AG20443 (cell line): Measurements from ENCODE around the gene POU2AF2.
A peak's percentile ranks its signal among the peaks of the same experiment; 100 is the strongest.
"Not testable (repeated sequence)": the region's sequence is repeated elsewhere in the genome, so short reads cannot be mapped to it uniquely, and the experiment has no call there.

ENCODE experiments used
- DNase-seq: peaks from one replicate; pipeline ENCODE4 v3.0.0; 2012; ENCODE audit warnings: low spot score, mixed read lengths

POU2AF2 gene

DNA sequence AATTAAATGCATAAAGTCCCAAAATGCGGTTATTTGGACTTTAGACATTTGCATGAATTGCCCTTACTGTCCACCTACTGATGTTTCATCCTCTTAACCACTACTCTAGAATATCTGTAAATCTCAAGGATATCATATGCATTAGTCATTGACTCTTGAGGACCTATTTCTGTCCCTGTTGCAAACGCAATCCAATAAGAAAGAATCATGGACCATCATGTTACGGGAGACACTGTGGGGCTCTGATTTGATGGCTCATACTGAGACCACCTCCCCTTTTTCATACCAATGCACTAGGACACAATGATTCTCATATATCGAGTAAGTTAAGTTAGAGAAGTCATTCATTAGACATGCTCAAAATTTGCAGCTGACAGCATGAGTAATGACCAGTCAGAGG, 14.4 kb downstream of the POU2AF2 start:
- no peak for DNase-seq

DNA sequence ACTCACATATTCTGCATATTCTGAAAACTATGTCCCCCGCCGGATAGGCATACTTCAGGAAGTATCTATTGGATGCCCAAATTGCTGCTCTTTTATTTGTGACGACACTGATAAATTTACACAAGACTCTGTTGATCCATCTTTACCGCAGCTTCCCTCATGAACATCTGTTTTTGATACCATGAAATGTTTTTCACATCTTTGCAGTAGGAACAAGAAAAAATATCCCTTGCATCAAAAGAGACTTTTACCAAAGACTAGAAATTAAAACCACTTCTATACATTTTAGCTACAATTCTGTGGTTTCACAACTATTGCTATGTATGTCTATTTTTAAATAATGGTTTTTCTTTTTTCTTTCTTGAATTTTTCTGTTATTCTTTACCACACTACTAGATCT, 15.3 kb downstream of the POU2AF2 start:
- no peak for DNase-seq

DNA sequence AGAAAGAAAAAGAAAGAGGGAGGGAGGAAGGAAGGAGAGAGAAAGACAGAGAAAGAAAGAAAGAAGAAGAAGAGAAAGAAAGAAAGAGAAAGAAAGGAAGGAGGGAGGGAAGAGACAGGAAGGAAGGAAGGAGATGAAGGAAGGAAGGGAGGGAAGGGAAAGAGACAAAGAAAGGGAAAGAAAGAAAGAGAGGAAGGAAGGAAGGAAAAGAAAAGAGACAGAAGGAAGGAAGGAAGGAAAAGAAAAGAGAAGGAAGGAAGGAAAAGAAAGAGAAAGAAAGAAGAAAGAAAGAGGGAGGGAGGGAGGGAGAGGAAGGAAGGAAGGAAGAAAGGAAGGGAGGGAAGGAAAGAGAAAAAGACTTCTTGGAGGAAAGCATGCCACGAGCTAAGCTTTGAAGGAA, 19.1 kb downstream of the POU2AF2 start:
- DNase-seq = no peak

DNA sequence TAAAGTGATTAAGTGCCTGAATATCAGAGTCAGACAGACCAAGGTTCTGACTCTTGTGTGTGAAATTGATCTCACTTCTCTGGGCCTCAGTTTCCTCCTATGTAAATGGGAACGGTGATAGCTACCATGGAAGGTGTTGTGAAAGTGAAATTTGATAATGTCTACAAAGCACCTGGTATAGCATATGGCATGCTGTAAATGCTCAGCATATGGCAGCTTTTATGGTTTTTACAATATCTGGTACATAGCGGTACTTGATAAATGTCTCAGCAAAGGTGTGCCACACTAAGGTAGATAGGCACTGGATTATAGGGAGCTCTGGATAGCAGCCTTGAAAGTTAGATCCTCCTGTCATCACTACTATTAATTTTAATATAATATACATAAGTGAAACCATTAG, 19.9 kb downstream of the POU2AF2 start:
- no peak for DNase-seq

DNA sequence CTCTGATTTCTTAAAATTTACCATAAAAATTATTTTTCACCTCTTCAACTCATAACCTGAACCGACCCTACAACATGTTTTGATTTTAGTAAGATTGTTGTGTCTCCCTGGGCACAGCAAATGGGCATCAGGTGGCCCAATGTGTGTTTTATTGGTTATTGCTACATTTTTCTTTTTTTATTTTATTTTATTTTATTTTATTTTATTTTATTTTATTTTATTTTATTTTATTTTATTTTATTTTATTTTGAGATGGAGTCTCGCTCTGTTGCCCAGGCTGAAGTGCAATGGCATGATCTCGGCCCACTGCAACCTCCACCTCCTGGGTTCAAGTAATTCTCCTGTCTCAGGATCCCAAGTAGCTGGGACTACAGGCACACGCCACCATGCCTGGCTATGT, 22.8 kb downstream of the POU2AF2 start:
- DNase-seq = not testable (repeated sequence)

DNA sequence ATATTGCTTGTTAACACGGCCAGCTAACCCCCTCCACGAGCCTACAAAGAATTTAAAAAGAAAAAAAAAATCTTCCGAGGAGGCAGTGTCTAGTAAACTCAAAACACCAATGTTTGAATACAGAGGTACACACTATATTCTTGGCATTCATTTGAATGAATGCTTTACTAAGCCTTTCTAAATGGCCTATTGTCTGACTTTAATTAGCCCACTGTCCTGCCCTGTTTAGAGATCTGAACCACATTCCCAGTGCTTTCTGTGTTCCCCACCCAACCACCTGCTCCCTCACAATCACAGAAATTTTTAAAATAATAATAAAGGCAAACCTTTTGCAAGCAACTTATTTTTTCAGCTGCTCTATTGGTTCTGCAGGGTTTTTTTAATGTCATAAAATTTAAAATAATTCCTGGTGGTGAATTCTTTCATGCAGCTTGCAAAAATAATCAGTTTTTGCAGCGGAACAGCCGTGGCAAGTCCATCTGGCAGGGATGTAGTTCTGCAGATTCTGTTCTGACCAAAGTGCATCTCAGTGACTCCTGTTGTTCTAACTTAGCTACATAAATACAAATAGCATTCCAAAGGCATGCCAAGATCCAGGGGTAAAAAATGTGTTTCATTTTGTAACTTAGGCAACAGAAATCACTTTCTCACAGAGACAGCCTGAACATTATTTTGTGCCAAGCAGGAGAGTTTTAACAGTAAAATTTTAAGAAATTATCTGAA, 23.8 kb downstream of the POU2AF2 start:
- no peak for DNase-seq

DNA sequence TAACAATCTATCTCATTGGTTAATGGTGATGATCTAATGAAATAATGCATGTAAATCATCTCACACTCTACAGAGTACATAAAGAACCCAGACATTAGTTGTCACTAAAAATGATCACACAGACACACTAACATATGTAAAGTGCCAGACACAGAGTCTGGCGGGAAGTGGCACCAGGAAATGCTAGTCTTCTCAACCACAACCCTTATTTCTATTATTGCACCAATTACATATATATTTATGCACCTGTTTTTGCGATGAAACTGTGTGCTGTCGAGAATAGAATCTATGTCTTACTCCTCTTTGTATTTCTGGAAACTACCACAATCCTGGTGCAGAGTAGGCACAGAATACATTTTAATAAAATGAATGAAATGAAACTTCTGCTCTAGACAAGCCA, 26.9 kb downstream of the POU2AF2 start:
- DNase-seq = no peak

DNA sequence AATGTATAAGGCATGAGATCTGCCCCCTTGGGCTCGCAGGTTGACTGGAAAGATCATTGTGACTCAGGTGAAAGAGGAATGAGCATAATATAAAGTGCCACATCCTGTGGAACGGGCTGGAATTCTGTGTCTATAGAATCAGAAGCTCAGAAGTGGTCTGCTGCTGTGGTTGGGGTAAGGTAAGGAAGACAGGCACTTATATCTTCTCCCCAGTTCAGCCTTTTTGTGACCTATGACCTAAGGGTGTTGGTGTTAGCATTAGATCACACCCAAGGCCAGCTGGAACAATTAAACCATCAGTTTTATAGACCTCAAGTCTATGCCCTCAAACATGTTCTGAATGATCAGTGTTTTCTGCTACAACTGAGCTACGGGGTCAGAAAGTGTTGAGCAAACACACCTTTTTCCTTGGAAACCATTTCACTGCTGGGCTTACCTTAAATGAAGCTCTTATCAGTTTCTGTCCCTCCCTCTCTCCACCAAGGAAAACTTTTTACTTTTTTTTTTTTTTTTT, 37.1 kb downstream of the POU2AF2 start:
- DNase-seq = no peak

DNA sequence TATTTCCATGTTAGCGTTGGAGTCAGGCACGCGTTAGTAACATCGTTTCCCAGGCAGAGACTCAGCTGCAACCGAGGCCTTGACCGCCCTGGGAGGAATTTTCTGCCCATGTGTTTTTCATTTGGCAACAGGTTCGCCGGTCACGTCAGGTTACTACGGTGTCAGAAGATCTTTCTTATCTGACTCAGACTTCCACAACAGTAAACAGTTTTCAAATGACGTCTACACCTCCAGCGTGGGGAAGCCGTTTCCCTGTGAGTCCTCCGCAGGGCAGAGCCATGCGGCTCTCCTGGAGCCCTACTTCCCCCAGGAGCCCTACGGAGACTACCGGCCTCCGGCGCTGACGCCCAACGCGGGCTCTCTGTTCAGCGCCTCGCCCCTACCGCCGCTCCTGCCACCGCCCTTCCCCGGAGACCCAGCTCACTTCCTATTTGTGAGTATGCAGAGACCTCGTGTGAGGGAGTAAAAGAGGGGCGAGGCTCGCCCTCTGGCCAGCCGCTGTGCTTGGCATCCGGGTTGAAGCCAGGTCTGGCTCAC, 38.5 kb downstream of the POU2AF2 start:
- no peak for DNase-seq

DNA sequence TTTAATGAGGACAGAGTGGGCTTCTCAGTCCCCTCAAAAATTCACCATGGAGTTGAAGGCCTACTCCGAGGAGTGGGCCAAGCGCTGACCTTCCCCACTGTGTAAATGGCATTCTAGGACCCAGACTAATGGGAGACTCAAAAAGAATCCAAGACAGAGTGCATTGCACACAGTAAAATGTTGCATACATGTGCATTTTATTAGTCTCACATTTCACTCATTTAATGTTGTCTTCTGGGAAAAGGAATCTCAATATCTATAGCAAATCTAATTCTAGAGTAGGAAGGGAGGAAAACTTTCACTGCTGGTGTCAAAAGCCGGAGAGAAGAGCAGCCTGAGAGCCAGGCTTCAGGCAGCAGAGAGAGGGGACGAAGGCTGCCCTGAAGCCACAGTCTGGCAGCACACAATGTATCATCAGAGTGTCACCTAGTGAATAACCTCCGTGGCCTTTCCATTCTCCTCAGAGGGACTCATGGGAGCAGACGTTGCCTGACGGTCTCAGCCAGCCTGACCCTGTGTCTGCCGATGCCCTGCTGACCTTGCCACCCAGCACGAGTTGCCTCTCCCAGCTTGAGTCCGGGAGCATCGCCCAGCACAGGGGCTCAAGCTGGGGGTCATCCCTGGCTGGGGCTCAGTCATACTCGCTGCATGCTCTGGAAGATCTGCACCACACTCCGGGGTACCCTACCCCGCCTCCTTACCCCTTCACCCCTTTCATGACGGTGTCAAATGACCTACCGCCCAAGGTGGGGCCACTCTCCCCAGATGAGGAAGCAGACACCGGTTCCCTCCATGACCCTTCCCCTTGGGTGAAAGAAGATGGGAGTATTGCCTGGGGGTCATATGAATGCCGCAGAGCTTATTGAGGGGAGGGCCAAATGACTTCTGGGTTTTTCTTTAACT, 39.9 kb downstream of the POU2AF2 start:
- DNase-seq = no peak

DNA sequence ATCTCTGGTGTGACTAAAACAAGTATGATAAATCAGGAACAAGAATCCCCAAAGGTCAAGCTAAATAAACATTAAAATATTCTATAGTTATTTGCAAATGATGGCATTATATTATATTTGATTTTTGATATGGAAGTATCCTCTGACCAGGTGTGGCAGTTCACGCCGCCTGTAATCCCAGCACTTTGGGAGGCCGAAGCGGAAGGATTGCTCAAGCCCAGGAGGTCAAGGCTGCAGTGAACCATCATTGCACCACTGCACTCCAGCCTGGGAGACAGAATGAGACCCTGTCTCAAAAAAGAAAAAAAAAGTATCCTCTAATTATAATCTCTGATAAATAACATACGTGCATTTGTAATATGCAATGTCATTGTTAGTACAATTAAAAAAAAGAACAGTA, 46.2 kb downstream of the POU2AF2 start:
- DNase-seq = no peak

DNA sequence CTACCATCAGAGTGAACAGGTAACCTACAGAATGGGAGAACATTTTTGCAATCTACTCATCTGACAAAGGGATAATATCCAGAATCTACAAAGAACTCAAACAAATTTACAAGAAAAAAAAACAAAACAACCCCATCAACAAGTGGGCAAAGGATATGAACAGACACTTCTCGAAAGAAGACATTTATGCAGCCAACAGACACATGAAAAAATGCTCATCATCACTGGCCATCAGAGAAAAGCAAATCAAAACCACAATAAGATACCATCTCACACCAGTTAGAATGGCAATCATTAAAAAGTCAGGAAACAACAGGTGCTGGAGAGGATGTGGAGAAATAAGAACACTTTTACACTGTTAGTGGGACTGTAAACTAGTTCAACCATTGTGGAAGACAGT, 46.9 kb downstream of the POU2AF2 start:
- not testable (repeated sequence) for DNase-seq

DNA sequence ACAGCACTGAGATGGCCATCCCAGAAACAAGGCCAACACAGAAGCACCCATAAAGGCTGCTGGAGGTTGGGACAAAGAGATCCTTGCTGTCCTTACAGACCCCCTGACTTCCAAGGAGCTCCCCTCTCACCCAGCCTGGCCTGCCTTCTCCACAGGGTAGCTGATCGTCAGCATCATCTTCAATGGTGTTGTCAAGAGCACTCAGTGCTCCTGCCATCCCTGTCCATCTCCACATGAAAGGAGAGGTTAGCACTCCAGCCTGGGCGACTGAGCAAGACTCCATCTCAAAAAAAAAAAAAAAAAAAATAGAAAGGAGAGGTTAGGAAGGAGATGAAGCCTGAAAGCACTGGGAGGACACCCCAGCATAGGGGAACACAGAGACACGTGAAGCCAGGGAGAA, 50.7 kb downstream of the POU2AF2 start:
- DNase-seq = no peak

DNA sequence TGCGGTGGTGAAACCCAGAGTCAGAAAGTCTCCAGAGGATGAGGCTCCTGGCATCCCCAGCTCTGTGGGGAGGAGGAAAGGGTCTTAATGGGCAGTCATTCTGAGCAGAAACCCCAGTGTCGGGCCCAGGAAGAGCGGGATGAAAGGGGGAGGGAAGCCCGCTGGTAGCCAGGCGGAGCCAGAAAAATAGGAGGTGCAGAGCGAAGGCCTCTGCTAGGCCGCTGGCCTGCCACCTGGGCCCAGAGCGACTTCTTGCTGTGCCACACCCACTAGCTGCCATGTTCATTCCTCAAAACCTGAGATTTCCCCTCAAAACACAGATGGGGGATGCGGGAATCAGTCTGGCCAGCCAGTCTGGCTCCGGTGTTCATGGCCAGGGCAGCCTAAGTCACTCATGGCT, 52.2 kb downstream of the POU2AF2 start:
- DNase-seq = no peak

DNA sequence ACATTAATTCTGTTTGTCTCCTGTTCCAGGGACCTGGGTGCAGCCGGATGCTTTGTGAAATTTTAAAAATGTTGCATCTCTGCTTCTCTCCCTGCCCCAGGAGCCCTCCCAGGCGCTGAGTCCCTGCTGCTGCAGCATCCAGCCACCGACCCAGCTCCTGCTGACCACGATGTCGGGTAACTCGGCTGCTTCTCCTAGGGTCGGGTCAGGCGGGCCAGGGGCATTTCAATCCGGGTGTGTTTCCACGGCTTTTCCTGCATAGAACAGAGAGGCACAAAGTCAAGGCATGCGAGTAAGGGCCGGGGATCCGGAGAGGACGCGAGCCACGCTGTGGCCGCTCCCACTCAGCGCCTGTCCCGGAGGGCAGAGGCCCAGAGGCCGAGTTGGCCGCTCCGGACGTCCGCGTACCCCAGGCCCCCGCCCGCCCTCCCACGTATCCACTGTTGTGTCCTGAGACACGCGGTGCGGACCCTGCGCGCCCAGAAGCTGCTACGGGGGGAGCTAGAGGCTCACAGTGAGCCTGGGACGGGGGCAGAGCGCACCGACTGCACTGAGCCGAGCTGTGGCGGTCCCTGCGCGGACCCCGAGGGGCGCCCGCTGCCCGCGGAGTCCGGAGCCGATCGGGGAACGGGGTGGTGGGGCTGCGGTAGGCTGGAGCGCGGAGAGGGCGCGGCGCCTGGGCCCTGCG, 53.0 kb downstream of the POU2AF2 start, which contains the start of gene POU2AF3:
TSS of gene POU2AF3 (plus strand) at position 134 of the 688 bp plus-strand sequence. CDS start at position 170, 36 bp downstream.
- DNase-seq = peak; percentile 41

DNA sequence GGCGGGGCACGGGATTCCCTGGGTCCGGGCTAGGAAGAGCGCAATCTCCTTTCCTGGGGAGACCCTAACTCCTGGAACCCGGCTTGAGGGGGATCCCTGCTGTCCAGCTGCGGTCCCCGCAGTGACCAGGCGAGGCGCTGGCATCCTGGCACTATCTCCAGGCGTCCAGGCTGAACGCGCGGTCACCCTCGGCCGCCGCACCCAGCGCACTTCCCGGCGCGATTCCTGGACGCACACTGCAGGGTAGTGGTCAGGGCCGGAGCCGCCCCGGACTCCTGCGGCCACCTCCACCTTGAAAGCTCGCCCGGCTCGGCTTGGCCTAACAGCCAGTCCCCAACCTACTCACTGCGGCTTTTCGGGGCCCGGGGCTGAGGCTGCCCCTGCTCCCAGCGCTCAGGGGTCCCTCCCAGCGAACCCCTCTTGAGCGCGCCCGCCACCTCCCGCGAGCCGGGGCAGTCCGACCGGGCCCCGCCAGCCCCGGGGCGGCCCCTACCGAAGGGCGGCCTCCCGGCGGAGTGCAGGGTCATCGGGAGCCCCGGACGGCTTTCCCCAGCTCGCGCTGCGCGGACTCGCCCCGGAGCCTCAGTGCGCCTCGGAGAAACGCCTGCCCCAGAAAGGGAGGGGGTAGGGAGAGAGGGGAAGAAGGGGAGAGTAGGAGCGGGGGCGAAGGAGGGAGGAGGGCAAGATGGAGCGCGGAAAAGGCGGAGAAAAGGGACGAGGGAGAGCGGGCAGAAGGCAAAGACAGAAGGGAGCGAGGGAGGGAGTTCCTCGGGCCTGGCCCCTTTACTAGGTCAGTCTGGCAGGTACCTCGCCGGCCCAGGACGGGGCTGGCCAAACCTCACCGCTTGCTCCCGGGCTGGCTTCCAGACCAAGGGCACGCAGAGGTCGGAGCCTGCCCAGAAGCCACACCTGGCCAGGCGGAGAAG, 53.8 kb downstream of the POU2AF2 start:
- peak; percentile 82 for DNase-seq

DNA sequence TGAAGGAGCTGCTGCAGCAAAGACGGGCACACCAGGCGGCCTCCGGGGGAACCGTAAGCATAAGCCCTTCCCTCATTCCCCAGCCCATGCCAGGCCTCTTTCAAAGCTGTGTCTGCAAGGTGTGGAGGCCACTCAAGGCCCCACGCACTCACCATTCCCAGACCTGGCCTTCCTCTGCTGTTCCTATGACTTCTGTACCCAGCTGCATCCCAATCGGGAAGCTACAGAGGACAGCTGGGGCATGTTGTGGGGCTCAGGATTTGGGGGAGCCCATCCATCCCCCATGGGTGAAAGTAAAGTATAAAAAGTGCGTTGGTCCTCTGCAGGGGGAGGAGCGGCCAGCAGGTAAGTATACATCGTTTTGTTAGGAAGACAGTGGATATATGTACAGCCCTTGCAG, 55.0 kb downstream of the POU2AF2 start:
- DNase-seq = no peak

DNA sequence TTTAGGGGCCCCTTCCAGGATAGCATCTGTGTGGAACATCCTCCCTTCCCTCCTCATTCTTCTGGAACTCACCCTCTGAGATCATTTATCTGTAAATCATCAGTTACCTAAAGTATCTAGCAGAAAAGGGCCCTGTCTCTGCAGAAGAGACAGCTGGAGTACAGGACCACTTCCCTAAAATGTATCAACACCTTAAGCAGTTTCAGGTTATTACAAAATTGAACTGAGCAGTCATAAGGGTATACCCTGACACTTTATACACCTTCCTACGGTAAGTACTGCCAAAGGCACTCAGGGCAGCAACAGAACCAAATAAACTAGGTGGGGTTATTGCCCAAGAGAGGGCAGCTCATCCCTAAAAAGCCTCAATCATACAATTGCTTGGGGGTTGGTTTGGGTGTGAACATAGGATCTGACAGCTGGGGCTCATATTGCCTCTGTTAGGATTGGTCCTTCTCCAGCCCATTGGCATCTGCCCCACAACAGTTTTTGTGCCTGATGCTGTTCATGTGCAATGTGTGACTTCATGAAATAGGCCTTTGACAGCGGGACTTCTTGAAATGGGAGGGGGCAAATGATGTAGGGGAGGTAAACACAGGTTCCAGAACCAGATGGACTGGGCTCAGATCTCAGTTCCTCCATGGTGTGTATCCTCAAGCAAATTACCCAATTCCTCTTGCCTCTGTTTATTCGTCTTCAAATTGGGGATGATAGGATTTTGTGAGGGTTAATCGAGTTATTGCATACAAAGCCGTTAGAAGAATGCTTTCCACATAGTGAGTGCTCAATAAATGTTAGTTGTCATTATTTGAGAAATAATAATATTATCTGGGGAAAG, 55.7 kb downstream of the POU2AF2 start:
- no peak for DNase-seq

DNA sequence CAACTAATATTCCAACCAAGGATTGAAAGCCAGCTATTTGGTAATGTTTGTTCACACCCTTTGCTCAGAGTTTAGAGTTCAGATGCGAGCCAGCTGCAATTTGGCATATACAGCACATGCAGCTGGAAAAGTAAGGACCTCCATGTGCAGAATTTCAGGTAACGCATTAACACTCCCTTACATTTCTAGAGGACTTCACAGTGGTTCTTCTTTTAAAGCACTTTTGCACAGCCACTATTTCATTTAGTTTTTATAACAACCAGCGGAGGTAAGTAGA, 56.3 kb downstream of the POU2AF2 start:
- no peak for DNase-seq

DNA sequence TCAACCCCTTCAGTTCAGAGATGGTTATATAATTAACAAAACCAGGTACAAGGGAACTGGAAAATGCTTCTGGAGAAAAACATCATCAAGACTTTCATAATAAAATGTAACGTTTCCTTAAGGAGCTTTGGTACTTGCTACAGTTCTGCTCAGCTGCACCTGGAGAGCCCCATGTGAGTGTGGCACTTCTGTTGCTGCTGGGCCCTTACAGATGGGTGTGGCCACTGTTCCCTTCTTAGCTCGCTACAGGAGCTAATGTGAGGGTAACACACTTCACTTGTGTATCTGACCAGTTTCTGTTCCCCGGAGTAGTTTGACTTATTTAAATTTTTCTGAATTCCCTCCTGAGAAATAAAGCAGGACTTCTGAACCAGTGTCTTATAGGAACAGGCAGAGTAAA, 56.8 kb downstream of the POU2AF2 start:
- no peak for DNase-seq
